GM12878 (cell line): ENCODE results near the gene ELFN2. TPM values are rescaled to one million over a fixed set of nuclear protein-coding genes. Genes with fewer than 3 reads are reported as not detected.

ENCODE experiments used
- ATAC-seq: fragments of 200-7000 bp; cut with Tn5 transposase; 3 replicates; pipeline ENCODE4 v1.9.1; 2020; ENCODE audit warnings: mild to moderate bottlenecking, moderate library complexity
- BruUV-seq: library from RNA; stranded (reverse); fragments of 400-500 nt; replicated peaks from 2 replicates; lab custom pipeline; 2021; lab: Mats Ljungman, UMichigan
- CTCF ChIA-PET: fragments of 300-600 bp; sonication (Branson Sonifier 250); formaldehyde crosslinking; extraction: SDS; loops from one replicate; lab custom pipeline; 2021; ENCODE audit warnings: inconsistent platforms; lab: Yijun Ruan, JAX
- POLR2A ChIA-PET: fragments of 350-600 bp; formaldehyde crosslinking; extraction: SDS; loops from one replicate; lab custom pipeline; 2021; ENCODE audit warnings: inconsistent platforms; lab: Charles Lee
- RAD21 ChIA-PET: fragments of 300-600 bp; sonication (Branson Sonifier 250); formaldehyde crosslinking; loops from one replicate; lab custom pipeline; 2023; ENCODE audit warnings: antibody characterized with exemption; ENCODE audit not compliant: unreplicated experiment; lab: Charles Lee
- SMC1A ChIA-PET: fragments of 300-600 bp; sonication (Branson Sonifier 250); formaldehyde crosslinking; loops from one replicate; lab custom pipeline; 2023; ENCODE audit not compliant: unreplicated experiment, uncharacterized antibody; lab: Charles Lee
- DNase-seq: peaks from one replicate; pipeline ENCODE4 v3.0.0-alpha.2; 2011; ENCODE audit warnings: low read depth, low spot score
- FAIRE-seq: peaks from 3 replicates; lab custom pipeline; 2011; peaks lifted over from hg19 to GRCh38; lab: Jason Lieb, UNC
- H2AFZ ChIP-seq: 2 replicates; pipeline ENCODE4 v1.6.0; 2011; ENCODE audit warnings: low read depth, low read length, control low read depth; ENCODE audit not compliant: control insufficient read depth
- H3K27ac ChIP-seq: 2 replicates; pipeline ENCODE4 v1.5.1; 2011; ENCODE audit warnings: control low read depth; ENCODE audit not compliant: control insufficient read depth, insufficient read depth
- H3K27me3 ChIP-seq, 2 experiments: replicated peaks in 1 of 2; 2 replicates each; pipeline versions ENCODE4 v1.6.0 to v1.6.1; 2011; ENCODE audit warnings: low read length in 1 of 2; ENCODE audit not compliant: control insufficient read depth in 2 of 2, insufficient read depth in 2 of 2
- H3K36me3 ChIP-seq, 2 experiments: 2 replicates each; pipeline ENCODE4 v1.5.1; 2011; ENCODE audit warnings: low read length in 1 of 2; ENCODE audit not compliant: control insufficient read depth in 2 of 2, insufficient read depth in 2 of 2
- H3K4me1 ChIP-seq: 2 replicates; pipeline ENCODE4 v1.6.1; 2011; ENCODE audit warnings: mild to moderate bottlenecking, low read length, moderate library complexity, mixed read lengths; ENCODE audit not compliant: control insufficient read depth, insufficient read depth
- H3K4me2 ChIP-seq: 2 replicates; pipeline ENCODE4 v1.6.0; 2011; ENCODE audit warnings: control low read depth; ENCODE audit not compliant: control insufficient read depth, insufficient read depth
- H3K4me3 ChIP-seq: fragments of 200-600 bp; sonication (generic); 2 replicates; pipeline ENCODE4 v1.5.1; 2016
- H3K79me2 ChIP-seq: 2 replicates; pipeline ENCODE4 v1.6.0; 2011; ENCODE audit warnings: low read length; ENCODE audit not compliant: control insufficient read depth, insufficient read depth
- H3K9ac ChIP-seq: 2 replicates; pipeline ENCODE4 v1.8.0; 2011; ENCODE audit warnings: low read length, control low read depth, mixed read lengths; ENCODE audit not compliant: control insufficient read depth, insufficient read depth
- H3K9me3 ChIP-seq: replicated peaks from 3 replicates; pipeline ENCODE4 v1.5.1; 2011; ENCODE audit warnings: mild to moderate bottlenecking, low read length; ENCODE audit not compliant: control insufficient read depth, insufficient read depth
- H4K20me1 ChIP-seq: 2 replicates; pipeline ENCODE4 v1.6.0; 2011; ENCODE audit not compliant: control insufficient read depth, insufficient read depth
- CREB1 ChIP-seq: IDR thresholded peaks from 2 replicates; pipeline ENCODE4 v1.6.1; 2012; ENCODE audit warnings: low read depth, mild to moderate bottlenecking, inconsistent platforms
- CREM ChIP-seq: IDR thresholded peaks from 2 replicates; pipeline ENCODE4 v1.6.1; 2014; ENCODE audit warnings: antibody characterized with exemption, low read depth
- EGR1 ChIP-seq, 2 experiments: IDR thresholded peaks; 1 replicate in 1 of 2; 2 replicates in 1 of 2; pipeline ENCODE4 v1.6.1; 2011 to 2012; ENCODE audit warnings: low read depth in 2 of 2, low read length in 2 of 2, borderline replicate concordance in 1 of 2, mild to moderate bottlenecking in 1 of 2, moderate library complexity in 1 of 2
- KLF5 ChIP-seq: fragments of 450-650 bp; IDR thresholded peaks from 2 replicates; pipeline ENCODE4 v1.6.1; 2014; ENCODE audit warnings: mild to moderate bottlenecking; ENCODE audit not compliant: partially characterized antibody
- SUPT20H ChIP-seq: IDR thresholded peaks from 2 replicates; pipeline ENCODE4 v1.6.1; 2011; ENCODE audit warnings: low read depth, mild to moderate bottlenecking, low read length, moderate library complexity, borderline replicate concordance; ENCODE audit not compliant: control insufficient read depth
- ZNF24 ChIP-seq: fragments of 450-650 bp; IDR thresholded peaks from 2 replicates; pipeline ENCODE4 v1.6.1; 2017; ENCODE audit warnings: antibody characterized with exemption, mild to moderate bottlenecking
- WGBS: methylation state at CpG from one replicate; pipeline ENCODE4 v1.1.6; 2016; ENCODE audit warnings: low lambda C conversion rate; ENCODE audit not compliant: insufficient replicate concordance, insufficient coverage; ENCODE audit errors: missing lambda C conversion rate; 5-methylcytosine and 5-hydroxymethylcytosine counted together
- in situ Hi-C: fragments of 300-500 bp; cut with MboI; formaldehyde crosslinking; loops from 9 replicates; pipeline ENCODE4 v1.14.3; 2018; ENCODE audit warnings: mixed read lengths
- intact Hi-C: fragments of 100-400 bp; cut with micrococcal nuclease; formaldehyde crosslinking; loops from one replicate; pipeline ENCODE4 v1.14.2; 2022; ENCODE audit not compliant: unreplicated experiment
- polyA plus RNA-seq, 11 experiments: library from polyadenylated mRNA; depleted of rRNA in 4 of 11; unstranded in 6 of 11; stranded (reverse) in 5 of 11; fragments of >200 nt; fragmentation: Nextera tagmentation in 4 of 11; fragmentation: Illumina TruSeq in 1 of 11; extraction: Ambion mirVana in 4 of 11; extraction: Trizol in 1 of 11; gene quantifications; 1 replicate in 1 of 11; 2 replicates in 10 of 11; pipeline versions ENCODE4 v1.2.1 to v1.2.3, GENCODE V29; 2011 to 2016; ENCODE audit warnings: inconsistent platforms in 2 of 11, missing spikeins in 2 of 11, low read depth in 1 of 11
- total RNA-seq, 4 experiments: library from RNA; depleted of rRNA in 3 of 4; stranded (reverse); fragments of >200 nt in 3 of 4; fragmentation: Illumina TruSeq in 1 of 4; extraction: Trizol in 1 of 4; gene quantifications; 2 replicates each; pipeline versions ENCODE4 v1.2.1 to v1.2.3, GENCODE V29; 2013 to 2021
- TF ChIP-seq, protein P1 (sequence below): fragments of 450-650 bp; IDR thresholded peaks from 2 replicates; pipeline ENCODE4 v1.6.1; 2017; ENCODE audit warnings: mild to moderate bottlenecking, moderate library complexity
- TF ChIP-seq, protein P2 (sequence below): fragments of 450-650 bp; IDR thresholded peaks from 2 replicates; pipeline ENCODE4 v1.6.1; 2017; ENCODE audit warnings: mild to moderate bottlenecking

The ELFN2 gene
- total and polyA plus RNA-seq, 10 of the 15 experiments (the other 5 are each of a cell fraction or from before 2014, with no cell fraction given) = 0.03 to 0.05 TPM; not detected in 8

DNA sequence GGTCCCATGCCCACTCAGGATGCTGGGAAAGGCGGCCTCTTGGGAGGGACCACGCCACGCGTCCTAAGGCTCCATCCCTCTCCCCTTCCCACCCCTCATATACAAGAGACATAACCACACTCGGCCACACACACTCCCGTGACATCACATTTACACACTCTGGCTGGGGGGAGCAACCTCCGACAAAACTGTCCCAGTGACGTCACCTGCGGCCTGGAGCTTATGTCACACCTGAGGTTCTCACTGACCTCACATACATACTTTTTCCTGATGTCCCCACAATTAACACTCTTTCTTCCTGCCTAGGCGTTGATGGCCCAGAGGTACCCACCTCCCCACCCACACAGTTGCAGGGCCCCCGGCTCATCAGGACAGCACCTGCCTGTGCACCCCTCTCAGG is 1.9 kb downstream of the ELFN2 start:
- Histone ChIP-seq H3K27ac (no peak overlapping the region), H3K79me2 (no peaks in the 10 kb centered on the region), H4K20me1 (no peaks in the 10 kb centered on the region), H3K4me1 (no peaks in the 10 kb centered on the region), H3K27me3 (peaks cover 14 to 23% of the 10 kb centered on the region in 2 experiments), H3K4me3 (no peak overlapping the region), H3K9ac (no peak overlapping the region), H3K36me3 (no peaks in the 10 kb centered on the region), H3K4me2 (no peak overlapping the region), H2AFZ (no peak overlapping the region), H3K9me3 (no peaks in the 10 kb centered on the region)
- in situ Hi-C loops = no loop called here
- ChIA-PET SMC1A (no interaction called here), CTCF (interaction anchor here (1.0 to 1.3 kb wide), 3 partner anchors 107 to 109 kb away, joined by 3 to 5 read pairs (median 3); no protein-coding TSS in a partner anchor), POLR2A (no interaction called here), RAD21 (no interaction called here)
- intact Hi-C loops = no loop called here
- BruUV-seq = no TSS peak
- TF ChIP-seq EGR1 (IDR thresholded peaks at IDR 0.05; ENCODE audit: borderline replicate concordance in 1 of 2, low read depth in 2 of 2, low read length in 2 of 2) = no peak
- TF ChIP-seq, protein P1, sequence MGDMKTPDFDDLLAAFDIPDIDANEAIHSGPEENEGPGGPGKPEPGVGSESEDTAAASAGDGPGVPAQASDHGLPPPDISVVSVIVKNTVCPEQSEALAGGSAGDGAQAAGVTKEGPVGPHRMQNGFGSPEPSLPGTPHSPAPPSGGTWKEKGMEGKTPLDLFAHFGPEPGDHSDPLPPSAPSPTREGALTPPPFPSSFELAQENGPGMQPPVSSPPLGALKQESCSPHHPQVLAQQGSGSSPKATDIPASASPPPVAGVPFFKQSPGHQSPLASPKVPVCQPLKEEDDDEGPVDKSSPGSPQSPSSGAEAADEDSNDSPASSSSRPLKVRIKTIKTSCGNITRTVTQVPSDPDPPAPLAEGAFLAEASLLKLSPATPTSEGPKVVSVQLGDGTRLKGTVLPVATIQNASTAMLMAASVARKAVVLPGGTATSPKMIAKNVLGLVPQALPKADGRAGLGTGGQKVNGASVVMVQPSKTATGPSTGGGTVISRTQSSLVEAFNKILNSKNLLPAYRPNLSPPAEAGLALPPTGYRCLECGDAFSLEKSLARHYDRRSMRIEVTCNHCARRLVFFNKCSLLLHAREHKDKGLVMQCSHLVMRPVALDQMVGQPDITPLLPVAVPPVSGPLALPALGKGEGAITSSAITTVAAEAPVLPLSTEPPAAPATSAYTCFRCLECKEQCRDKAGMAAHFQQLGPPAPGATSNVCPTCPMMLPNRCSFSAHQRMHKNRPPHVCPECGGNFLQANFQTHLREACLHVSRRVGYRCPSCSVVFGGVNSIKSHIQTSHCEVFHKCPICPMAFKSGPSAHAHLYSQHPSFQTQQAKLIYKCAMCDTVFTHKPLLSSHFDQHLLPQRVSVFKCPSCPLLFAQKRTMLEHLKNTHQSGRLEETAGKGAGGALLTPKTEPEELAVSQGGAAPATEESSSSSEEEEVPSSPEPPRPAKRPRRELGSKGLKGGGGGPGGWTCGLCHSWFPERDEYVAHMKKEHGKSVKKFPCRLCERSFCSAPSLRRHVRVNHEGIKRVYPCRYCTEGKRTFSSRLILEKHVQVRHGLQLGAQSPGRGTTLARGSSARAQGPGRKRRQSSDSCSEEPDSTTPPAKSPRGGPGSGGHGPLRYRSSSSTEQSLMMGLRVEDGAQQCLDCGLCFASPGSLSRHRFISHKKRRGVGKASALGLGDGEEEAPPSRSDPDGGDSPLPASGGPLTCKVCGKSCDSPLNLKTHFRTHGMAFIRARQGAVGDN = no peak
- TF ChIP-seq SUPT20H = no peak
- no peak for TF ChIP-seq KLF5
- TF ChIP-seq CREB1 = peak; percentile 49; the same call in 1 of the 2 replicates
- TF ChIP-seq CREM = 0 out of 2 replicates have a peak, but pooled peaks have one; percentile 38
- TF ChIP-seq, protein P2, sequence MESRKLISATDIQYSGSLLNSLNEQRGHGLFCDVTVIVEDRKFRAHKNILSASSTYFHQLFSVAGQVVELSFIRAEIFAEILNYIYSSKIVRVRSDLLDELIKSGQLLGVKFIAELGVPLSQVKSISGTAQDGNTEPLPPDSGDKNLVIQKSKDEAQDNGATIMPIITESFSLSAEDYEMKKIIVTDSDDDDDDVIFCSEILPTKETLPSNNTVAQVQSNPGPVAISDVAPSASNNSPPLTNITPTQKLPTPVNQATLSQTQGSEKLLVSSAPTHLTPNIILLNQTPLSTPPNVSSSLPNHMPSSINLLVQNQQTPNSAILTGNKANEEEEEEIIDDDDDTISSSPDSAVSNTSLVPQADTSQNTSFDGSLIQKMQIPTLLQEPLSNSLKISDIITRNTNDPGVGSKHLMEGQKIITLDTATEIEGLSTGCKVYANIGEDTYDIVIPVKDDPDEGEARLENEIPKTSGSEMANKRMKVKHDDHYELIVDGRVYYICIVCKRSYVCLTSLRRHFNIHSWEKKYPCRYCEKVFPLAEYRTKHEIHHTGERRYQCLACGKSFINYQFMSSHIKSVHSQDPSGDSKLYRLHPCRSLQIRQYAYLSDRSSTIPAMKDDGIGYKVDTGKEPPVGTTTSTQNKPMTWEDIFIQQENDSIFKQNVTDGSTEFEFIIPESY = no peak
- TF ChIP-seq ZNF24 = no peak
- no peak for ATAC-seq
- no peak for DNase-seq
- no peak for FAIRE-seq
- WGBS = 27% methylated on average over 11 of the region's 11 CpGs
